Measurements from ENCODE around the gene KYNU. TPM values are rescaled to one million over a fixed set of nuclear protein-coding genes. Genes with fewer than 3 reads are reported as not detected.
A peak's percentile ranks its signal among the peaks of the same experiment; 100 is the strongest.

The KYNU gene
- total and polyA plus RNA-seq, 10 of the 15 experiments (the other 5 are each of a cell fraction or from before 2014, with no cell fraction given): 31.3 to 101 (median 38.3) TPM

DNA sequence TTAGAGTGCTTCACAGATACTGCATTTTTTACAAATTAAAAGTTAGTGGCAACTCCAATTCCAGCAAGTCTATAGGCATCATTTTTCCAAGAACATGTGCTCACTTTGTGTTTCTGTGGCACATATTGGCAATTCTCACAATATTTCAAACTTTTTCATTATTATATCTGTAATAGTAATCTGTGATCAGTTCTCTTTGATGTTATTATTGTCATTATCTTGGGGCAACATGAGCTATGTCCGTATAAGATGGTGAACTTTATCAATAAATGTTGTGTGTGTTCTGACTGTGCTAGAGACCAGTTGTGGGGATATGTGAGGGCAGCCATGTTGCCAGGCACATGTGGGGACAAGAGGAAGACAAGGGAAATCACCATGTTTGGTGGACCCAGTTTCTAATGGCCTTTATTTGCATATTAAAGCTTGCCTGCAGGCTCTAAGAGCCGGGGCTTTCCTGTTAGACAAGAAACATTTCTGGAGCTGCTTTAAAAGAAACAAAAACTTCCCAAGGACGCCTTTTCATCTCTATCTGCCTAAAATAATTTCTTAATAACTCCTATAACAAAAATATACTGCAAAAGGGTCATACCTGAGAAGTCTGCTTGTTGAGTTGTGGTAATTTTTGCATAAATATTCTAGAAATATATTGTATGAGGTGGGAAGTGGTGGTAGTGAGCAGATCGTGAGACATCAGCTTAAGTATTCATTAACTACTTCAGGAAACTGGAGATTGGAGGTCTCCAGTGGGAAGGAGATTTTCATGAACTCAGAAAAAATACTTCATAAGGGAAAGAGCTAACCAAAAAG is 37.2 kb downstream of the KYNU start (continued):
- TF ChIP-seq, protein P1, sequence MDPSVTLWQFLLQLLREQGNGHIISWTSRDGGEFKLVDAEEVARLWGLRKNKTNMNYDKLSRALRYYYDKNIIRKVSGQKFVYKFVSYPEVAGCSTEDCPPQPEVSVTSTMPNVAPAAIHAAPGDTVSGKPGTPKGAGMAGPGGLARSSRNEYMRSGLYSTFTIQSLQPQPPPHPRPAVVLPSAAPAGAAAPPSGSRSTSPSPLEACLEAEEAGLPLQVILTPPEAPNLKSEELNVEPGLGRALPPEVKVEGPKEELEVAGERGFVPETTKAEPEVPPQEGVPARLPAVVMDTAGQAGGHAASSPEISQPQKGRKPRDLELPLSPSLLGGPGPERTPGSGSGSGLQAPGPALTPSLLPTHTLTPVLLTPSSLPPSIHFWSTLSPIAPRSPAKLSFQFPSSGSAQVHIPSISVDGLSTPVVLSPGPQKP (IDR thresholded peaks at IDR 0.05; ENCODE audit: low read depth, low read length): no peak
- TF ChIP-seq, protein P2, sequence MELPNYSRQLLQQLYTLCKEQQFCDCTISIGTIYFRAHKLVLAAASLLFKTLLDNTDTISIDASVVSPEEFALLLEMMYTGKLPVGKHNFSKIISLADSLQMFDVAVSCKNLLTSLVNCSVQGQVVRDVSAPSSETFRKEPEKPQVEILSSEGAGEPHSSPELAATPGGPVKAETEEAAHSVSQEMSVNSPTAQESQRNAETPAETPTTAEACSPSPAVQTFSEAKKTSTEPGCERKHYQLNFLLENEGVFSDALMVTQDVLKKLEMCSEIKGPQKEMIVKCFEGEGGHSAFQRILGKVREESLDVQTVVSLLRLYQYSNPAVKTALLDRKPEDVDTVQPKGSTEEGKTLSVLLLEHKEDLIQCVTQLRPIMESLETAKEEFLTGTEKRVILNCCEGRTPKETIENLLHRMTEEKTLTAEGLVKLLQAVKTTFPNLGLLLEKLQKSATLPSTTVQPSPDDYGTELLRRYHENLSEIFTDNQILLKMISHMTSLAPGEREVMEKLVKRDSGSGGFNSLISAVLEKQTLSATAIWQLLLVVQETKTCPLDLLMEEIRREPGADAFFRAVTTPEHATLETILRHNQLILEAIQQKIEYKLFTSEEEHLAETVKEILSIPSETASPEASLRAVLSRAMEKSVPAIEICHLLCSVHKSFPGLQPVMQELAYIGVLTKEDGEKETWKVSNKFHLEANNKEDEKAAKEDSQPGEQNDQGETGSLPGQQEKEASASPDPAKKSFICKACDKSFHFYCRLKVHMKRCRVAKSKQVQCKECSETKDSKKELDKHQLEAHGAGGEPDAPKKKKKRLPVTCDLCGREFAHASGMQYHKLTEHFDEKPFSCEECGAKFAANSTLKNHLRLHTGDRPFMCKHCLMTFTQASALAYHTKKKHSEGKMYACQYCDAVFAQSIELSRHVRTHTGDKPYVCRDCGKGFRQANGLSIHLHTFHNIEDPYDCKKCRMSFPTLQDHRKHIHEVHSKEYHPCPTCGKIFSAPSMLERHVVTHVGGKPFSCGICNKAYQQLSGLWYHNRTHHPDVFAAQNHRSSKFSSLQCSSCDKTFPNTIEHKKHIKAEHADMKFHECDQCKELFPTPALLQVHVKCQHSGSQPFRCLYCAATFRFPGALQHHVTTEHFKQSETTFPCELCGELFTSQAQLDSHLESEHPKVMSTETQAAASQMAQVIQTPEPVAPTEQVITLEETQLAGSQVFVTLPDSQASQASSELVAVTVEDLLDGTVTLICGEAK (IDR thresholded peaks at IDR 0.05; ENCODE audit: borderline replicate concordance): peak; percentile 65; the same call in 1 of the 2 replicates
- peak; percentile 55; the same call in 1 of the 2 replicates for TF ChIP-seq PML (IDR thresholded peaks at IDR 0.05; ENCODE audit: low read length)
- TF ChIP-seq, protein P3, sequence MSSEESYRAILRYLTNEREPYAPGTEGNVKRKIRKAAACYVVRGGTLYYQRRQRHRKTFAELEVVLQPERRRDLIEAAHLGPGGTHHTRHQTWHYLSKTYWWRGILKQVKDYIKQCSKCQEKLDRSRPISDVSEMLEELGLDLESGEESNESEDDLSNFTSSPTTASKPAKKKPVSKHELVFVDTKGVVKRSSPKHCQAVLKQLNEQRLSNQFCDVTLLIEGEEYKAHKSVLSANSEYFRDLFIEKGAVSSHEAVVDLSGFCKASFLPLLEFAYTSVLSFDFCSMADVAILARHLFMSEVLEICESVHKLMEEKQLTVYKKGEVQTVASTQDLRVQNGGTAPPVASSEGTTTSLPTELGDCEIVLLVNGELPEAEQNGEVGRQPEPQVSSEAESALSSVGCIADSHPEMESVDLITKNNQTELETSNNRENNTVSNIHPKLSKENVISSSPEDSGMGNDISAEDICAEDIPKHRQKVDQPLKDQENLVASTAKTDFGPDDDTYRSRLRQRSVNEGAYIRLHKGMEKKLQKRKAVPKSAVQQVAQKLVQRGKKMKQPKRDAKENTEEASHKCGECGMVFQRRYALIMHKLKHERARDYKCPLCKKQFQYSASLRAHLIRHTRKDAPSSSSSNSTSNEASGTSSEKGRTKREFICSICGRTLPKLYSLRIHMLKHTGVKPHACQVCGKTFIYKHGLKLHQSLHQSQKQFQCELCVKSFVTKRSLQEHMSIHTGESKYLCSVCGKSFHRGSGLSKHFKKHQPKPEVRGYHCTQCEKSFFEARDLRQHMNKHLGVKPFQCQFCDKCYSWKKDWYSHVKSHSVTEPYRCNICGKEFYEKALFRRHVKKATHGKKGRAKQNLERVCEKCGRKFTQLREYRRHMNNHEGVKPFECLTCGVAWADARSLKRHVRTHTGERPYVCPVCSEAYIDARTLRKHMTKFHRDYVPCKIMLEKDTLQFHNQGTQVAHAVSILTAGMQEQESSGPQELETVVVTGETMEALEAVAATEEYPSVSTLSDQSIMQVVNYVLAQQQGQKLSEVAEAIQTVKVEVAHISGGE (CRISPR knock-in tag; IDR thresholded peaks at IDR 0.05): no peak
- TF ChIP-seq MTA3 (IDR thresholded peaks at IDR 0.05; ENCODE audit: borderline replicate concordance, low read length): no peak
- peak; percentile 98 for TF ChIP-seq POU2F2 (IDR thresholded peaks at IDR 0.05; ENCODE audit: borderline replicate concordance, low read depth, low read length)
- no peak for TF ChIP-seq ZNF217 (IDR thresholded peaks at IDR 0.05)
- TF ChIP-seq RB1 (IDR thresholded peaks at IDR 0.05; ENCODE audit: borderline replicate concordance): no peak
- TF ChIP-seq, protein P4, sequence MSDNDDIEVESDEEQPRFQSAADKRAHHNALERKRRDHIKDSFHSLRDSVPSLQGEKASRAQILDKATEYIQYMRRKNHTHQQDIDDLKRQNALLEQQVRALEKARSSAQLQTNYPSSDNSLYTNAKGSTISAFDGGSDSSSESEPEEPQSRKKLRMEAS (IDR thresholded peaks at IDR 0.05; ENCODE audit: low read depth, low read length): 0 out of 2 replicates have a peak, but pooled peaks have one; percentile 41
- TF ChIP-seq SIX5 (IDR thresholded peaks at IDR 0.05; ENCODE audit: low read depth, low read length, severe bottlenecking): no peak
- TF ChIP-seq SRF (IDR thresholded peaks at IDR 0.05; ENCODE audit: low read depth in 2 of 2, low read length in 2 of 2): peak; percentile 39 to 72; a peak in 3 of 4 replicates
- TF ChIP-seq, protein P5, sequence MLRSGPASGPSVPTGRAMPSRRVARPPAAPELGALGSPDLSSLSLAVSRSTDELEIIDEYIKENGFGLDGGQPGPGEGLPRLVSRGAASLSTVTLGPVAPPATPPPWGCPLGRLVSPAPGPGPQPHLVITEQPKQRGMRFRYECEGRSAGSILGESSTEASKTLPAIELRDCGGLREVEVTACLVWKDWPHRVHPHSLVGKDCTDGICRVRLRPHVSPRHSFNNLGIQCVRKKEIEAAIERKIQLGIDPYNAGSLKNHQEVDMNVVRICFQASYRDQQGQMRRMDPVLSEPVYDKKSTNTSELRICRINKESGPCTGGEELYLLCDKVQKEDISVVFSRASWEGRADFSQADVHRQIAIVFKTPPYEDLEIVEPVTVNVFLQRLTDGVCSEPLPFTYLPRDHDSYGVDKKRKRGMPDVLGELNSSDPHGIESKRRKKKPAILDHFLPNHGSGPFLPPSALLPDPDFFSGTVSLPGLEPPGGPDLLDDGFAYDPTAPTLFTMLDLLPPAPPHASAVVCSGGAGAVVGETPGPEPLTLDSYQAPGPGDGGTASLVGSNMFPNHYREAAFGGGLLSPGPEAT (IDR thresholded peaks at IDR 0.05; ENCODE audit: low read depth): peak; percentile 95
- TF ChIP-seq, protein P6, sequence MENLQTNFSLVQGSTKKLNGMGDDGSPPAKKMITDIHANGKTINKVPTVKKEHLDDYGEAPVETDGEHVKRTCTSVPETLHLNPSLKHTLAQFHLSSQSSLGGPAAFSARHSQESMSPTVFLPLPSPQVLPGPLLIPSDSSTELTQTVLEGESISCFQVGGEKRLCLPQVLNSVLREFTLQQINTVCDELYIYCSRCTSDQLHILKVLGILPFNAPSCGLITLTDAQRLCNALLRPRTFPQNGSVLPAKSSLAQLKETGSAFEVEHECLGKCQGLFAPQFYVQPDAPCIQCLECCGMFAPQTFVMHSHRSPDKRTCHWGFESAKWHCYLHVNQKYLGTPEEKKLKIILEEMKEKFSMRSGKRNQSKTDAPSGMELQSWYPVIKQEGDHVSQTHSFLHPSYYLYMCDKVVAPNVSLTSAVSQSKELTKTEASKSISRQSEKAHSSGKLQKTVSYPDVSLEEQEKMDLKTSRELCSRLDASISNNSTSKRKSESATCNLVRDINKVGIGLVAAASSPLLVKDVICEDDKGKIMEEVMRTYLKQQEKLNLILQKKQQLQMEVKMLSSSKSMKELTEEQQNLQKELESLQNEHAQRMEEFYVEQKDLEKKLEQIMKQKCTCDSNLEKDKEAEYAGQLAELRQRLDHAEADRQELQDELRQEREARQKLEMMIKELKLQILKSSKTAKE (IDR thresholded peaks at IDR 0.05; ENCODE audit: low read depth, poor library complexity, severe bottlenecking): no peak
